Inflammatory macrophage treated with lipopolysaccharide for 1 hour (primary cell): ENCODE measurements around the gene BAD.
"Not testable (repeated sequence)": the region's sequence is repeated elsewhere in the genome, so short reads cannot be mapped to it uniquely, and the experiment has no call there.

Experiments used
- DNase-seq, 2 donors: peaks; one replicate each; pipeline ENCODE4 v3.0.0-alpha.2; 2020 to 2022

BAD gene

DNA sequence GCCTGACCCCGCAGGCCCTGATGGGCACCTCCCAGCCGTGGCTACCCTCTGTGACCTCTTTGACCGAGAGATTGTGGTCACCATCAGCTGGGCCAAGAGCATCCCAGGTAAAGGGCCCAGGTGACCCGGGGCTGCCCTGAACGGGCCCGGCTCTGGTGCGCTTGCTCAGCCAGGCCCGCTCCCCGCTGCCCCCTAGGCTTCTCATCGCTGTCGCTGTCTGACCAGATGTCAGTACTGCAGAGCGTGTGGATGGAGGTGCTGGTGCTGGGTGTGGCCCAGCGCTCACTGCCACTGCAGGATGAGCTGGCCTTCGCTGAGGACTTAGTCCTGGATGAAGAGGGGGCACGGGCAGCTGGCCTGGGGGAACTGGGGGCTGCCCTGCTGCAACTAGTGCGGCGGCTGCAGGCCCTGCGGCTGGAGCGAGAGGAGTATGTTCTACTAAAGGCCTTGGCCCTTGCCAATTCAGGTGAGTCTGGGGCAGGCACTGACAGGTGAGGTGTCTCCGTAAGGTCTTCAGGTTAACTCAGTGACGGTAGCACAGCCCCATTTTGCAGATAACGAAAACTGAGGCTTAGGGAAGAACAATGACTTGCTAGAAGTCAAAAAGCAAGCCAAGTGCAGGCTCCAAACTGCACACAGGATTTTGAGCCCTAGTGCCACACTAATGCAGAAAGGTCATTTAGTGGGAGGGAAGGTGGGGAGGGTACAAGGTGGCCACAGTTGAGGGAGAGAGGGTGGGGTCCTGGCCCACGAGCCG is 30.5 kb upstream of the BAD start:
- no peak for DNase-seq

GRCh38 chr11:64314146-64314804 is 29.8 kb upstream of the BAD start:
- DNase-seq = no peak

- no peak for DNase-seq
These were observed 29.2 kb upstream of the BAD start for GRCh38 chr11:64313491-64314145.

DNA sequence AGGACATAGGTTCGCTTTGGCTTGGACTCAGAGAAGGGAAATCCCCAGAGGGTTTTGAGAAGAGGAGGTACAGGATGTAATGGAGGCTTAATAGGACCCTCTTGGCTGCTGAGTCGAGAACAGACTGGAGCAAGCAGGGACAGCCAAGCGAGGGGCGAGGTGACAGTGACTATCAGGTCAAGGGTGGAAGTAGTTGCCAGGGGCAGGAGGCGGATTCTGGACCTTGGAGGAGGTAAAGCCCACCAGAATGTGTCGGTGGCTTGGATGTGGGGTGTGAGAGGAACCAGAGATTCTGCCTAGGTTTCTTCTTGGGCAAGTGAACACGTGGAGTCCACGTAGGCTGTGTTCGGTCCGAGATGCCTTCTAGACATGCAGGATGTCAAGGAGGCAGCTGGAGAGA is 28.5 kb upstream of the BAD start:
- no peak for DNase-seq

- DNase-seq = not testable (repeated sequence)
These were observed 23.3 kb upstream of the BAD start for GRCh38 chr11:64307795-64308194.

- DNase-seq = no peak
These were observed 22.6 kb upstream of the BAD start for GRCh38 chr11:64306876-64307622.

- no peak for DNase-seq
These were observed 22.1 kb upstream of the BAD start for GRCh38 chr11:64306563-64306875.

DNA sequence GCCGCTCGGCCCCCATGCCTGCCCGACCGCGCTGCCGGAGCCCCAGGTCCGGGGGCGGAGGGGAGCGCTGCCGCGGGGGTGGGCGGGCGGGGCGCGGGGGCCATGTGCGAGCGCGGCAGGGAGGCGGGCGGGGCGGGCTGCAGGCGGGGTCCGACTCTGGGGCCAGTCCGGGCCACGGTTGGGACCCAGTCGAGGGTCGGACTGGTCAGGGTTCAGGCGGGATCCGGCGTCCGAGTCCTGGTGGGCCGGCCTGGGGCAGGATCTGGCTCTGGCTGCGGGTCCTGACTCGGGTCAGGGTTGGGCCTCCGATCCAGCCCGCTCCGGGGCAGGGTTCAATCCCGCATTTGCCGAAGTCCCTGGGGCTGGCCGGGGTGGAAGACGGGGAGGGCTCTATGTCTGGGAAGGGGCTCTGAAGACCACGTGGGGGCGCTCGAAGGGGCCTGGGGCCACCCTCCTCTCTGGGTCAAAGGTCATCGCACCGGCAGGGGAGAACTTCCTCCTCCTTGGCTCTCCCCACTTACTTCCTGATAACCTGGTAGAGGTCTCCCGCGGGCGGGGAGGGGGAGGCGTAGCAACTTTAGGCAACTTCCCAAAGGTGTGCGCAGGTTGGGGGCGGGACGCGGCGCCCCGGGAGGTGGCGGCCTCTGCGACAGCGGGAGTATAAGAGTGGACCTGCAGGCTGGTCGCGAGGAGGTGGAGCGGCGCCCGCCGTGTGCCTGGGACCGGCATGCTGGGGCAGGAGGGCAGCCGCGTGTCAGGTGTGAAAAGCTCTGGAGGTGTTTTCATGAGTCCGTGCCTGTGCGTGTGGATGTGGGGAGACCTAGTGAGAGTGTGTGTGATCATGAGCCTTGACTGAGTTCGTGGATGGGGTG is 21.5 kb upstream of the BAD start:
- peak; percentile 42 to 43 for DNase-seq

DNA sequence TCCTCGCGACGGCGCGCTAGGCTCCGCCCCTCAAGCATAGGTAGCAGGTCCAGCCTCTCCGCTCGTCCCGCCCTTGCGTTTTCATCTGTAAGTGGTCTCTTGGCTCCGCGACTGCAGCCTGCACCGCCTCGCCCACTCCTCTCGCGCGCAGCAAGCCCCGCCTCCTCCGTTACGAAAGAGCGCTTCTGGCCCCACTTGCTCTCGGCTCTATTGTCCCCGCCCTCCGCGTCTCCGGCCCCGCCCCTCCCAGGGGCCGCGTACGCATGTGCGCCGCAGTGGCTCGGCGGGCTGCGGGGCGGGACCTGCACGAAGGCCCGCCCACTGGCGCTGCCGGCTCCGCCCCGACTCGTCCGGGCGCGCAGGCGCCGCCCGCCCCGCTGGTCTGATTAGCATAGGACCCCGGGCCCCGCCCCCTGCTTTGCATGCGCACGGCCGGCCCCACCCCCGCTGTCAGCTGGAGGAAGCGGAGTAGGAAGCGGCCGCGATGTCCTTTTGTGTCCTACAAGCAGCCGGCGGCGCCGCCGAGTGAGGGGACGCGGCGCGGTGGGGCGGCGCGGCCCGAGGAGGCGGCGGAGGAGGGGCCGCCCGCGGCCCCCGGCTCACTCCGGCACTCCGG is 20.7 kb upstream of the BAD start, which contains the start of gene ESRRA:
ESRRA (plus strand) TSS at position 450 of the 616 bp plus-strand sequence. CDS start 1,656 bp downstream, outside the sequence.
- peak; percentile 98 to 99 for DNase-seq

GRCh38 chr11:64304316-64305072 is 20.0 kb upstream of the BAD start:
- peak; percentile 83 to 97 for DNase-seq

GRCh38 chr11:64304032-64304315 is 19.5 kb upstream of the BAD start:
- no peak for DNase-seq

DNA sequence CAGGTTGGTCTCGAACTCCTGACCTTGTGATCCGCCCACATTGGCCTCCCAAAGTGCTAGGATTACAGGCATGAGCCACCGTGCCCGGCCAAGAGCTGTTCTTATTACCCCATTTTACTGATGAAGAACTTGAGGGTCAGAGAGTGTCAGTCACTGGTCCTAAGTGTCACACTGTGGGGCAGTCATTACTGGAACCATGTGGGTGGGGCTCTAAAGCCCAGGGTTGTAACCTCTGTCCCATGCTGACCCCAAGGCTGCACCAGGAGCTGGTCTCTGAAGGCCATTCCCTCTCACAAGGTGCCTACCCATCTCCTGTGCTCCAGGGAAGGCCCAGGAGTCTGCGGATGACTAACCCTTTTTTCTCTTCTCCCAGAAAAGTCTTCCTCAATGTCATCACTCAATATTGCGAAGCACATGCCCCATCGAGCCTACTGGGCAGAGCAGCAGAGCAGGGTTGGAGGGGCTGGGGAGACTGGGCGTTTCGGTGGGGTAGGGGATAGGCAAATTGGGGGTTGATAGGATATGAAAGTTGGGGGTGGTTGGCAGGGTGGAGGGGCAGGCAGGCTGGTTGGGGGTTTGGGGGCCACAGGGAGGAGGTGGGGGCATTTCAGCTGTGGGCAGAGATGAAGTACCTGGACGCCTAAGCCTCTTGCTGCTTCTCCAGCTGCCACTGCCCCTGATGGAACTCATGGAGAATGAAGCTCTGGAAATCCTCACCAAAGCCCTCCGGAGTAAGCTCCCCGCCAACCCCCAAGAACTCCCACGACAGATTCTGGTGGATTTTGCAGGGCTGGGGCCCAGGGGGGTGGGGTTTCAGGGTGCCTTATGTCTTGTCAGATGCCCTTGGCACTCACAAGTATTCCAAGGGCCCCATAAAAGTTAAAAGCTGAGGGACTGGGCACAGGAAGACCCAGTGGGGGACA is 18.9 kb upstream of the BAD start:
- DNase-seq = no peak

GRCh38 chr11:64299847-64300648 is 15.6 kb upstream of the BAD start, which contains the start of gene CATSPERZ:
Gene CATSPERZ (plus strand): TSS chr11:64300358. CDS start chr11:64300411, 53 bp downstream.
- no peak for DNase-seq

GRCh38 chr11:64298966-64299846 is 14.7 kb upstream of the BAD start:
- DNase-seq = no peak

GRCh38 chr11:64297699-64298358 is 13.4 kb upstream of the BAD start:
- no peak for DNase-seq

- no peak for DNase-seq
These were observed 12.6 kb upstream of the BAD start for GRCh38 chr11:64296830-64297698.
